Mammary epithelial cell (primary cell): ENCODE results near the gene LRP2BP.

Experiments used
- CTCF ChIP-seq, 2 donors: IDR thresholded peaks in 1 of 2; conservative IDR thresholded peaks in 1 of 2; 2 replicates each; pipeline ENCODE4 v1.5.1; 2011 to 2012; ENCODE audit warnings: inconsistent platforms in 2 of 2, low read length in 2 of 2, mild to moderate bottlenecking in 2 of 2, control low read depth in 1 of 2, low read depth in 1 of 2; ENCODE audit not compliant: insufficient read depth in 1 of 2; ENCODE audit errors: extremely low read depth in 1 of 2
- EZH2 ChIP-seq: IDR thresholded peaks from 2 replicates; pipeline ENCODE4 v1.6.1; 2012; ENCODE audit warnings: low read length, inconsistent platforms, borderline replicate concordance

GRCh38 chr4:185357211-185357610, 38.5 kb downstream of the LRP2BP start:
- TF ChIP-seq CTCF (conservative IDR thresholded peaks at IDR 0.05 in 1 of 2, IDR thresholded peaks at IDR 0.05 in 1 of 2; ENCODE audit: extremely low read depth in 1 of 2, insufficient read depth in 1 of 2, low read depth in 1 of 2, low read length in 2 of 2) = no peak
- no peak for TF ChIP-seq EZH2
